GM18907 (cell line): ENCODE data around the gene GNAS-AS1.

Source experiments
- ATAC-seq: cut with Tn5 transposase; IDR thresholded peaks from one replicate; pipeline ENCODE4 v1.9.1; 2021; ENCODE audit warnings: mild to moderate bottlenecking, moderate library complexity; ENCODE audit not compliant: unreplicated experiment

GNAS-AS1 gene

DNA sequence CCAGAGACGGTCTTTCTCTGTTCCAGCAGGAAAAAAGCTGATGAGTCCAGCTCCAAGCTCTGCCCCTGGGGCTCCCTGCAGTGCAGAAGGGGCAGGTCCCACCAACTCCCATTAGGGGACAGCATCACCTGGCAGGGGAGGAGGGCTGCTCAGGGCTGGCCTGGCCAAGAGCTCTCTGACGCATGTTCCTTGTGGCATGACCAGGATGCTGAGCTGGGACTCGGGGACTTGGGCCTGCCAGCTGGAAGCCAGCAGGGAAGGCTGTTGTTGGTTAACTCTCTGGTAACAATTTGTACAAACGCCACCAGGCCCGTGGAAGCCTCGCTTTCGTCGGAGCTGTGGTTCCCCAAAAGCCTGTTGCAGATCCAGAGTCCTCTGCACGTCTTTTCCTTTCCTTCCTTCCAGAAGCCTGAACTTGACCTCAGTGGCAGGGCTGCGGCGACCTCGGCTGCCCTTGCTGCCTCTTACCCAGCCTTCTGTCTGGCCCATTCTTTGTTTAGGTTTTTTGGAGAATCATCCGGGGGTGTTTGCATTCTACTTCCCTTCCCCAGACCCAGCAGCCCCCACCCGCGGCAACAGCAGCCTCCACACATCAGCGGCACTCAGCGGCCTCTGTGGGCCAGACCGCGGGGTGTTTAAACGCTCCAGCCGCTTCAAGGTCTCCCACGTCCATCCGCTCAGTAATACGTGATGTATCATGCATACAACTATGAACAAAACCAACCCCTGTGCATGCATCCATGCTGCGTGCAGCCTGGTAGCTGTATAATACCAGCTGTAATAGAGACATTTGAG lies 63.3 kb downstream of the GNAS-AS1 start:
- no peak for ATAC-seq

DNA sequence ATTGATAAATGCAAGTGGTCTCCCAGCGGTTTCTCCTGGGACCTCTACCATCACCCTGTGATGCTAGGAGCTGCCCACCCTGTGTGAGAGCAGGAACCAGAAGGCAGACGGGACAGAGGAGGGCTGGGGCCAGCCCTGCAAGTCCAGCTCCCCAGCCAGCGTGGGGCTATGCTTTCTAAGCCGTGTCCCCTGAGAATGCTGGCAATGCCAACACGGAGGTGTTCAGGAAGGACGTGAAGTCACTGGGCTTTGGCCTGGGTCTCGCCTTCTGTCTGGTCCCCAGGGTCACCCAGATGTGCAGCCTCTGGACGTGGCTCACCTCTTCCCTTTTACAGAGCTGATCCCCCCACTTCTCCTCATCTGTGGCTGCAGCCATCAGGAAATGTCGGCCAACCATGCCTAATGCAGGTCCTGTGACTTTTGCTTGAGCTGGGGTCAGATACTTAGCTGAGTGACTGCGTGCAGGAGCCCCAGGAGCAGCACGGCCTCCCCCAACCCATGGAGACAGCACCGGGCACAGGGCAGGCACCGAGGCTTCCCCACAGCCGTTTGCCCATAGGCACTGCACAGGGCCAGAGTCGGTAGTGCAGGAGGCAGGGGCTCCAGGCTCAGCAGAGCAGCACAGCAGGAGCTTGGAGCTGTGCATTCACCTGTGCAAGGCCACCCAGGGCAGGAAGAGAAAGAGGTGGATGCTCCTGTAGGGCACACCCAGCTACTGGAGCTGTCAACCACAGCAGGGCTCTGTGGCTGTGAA lies 66.2 kb downstream of the GNAS-AS1 start:
- no peak for ATAC-seq

DNA sequence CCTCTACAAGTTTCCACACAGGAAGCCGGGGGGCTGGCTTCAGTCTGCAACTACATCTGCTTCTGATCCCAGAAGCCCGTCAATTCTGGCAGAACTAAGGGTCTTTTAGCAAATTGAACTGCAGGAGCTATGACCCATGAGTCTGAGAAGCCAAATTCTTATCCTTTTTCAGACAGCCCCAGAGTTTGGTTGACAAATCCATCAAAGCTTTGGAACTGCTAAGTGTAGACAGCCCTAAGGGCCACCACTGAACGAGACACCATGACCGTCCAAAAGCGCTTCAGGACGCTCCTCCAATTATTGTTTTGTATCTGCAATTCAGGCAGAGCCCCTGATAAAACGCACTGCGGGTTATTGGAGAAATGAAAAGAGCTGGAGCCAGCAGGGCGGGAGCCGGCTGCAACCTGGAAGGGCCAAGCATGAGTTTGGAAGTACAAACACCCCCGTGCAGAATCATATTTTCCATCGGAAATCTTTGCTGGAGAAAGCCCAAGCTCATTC lies 67.1 kb downstream of the GNAS-AS1 start:
- no peak for ATAC-seq

DNA sequence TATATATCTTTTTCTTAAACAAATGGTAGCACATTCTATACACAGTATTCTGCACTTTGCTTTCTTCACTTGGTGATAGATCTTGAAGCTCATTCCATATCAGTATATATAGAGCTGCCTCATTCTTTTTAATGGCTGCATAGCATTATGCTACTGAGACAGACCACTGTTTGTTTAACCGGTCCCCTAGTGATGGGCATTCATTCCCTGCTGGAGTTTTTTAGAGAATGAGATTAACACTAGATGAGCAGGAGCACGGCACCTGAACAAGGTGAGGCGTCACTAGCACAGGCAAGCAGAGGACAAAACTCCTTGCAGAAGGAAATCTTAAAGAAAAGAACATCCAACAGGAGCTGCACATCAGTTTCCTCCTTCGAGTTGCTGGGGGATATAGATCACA lies 69.6 kb downstream of the GNAS-AS1 start:
- ATAC-seq, result no peak

DNA sequence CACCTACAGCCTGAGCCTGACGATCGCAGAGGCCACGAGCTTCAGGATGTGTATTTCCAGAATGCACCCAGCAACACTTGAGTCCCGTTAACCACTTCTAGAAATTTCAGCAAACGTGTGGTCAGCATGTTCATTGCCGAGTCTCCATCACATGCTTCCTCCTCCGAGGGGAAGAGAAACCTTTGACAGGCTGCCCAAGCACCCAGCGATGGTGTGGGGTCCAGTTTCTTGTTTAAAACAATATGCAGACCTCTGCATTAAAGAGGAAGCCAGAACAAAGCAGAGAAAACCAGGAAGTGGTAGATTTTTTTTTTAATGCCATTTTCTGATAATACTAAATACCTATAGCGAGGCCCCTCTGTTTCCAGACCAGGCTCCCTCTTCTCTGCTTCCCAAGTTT lies 71.9 kb downstream of the GNAS-AS1 start:
- ATAC-seq, result no peak

DNA sequence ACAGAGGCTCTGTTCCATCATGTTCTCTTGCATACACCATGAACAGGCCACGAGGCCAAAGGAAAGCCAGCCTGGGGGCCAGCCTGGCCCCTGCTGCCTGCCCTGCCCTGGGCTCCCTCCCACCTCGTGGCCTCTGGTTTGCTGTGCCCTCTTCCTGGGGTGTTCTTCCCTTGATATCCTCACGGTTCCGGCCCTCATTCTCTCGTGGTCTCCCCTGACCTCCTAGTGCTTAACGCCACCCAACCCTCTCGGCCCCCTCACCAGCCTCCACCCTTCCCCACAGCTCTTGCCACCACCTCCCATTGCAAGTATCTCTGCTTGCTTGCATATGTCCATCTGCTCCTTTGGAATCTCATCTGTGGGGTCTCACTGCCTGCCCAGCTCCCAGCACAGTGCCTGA lies 73.0 kb downstream of the GNAS-AS1 start:
- no peak for ATAC-seq

DNA sequence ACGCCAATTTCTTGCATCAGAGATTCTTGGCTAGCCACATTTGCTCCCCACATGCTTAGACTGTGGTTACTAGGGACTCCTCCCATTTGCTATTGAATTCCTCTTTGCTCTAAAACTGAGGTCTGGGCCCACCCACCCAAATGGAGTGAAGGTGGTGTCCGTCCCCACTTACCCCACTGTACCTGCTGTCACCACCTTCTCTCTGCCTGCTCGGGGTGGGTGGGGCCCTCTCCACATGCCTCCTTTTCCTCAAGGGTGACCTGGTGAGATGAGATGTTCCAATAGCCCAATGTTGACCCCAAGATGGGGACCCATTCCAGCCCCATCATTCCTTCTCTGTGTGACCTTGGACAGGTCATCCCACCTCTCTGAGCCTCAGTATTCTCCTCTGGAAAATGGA lies 74.6 kb downstream of the GNAS-AS1 start:
- ATAC-seq, result no peak

DNA sequence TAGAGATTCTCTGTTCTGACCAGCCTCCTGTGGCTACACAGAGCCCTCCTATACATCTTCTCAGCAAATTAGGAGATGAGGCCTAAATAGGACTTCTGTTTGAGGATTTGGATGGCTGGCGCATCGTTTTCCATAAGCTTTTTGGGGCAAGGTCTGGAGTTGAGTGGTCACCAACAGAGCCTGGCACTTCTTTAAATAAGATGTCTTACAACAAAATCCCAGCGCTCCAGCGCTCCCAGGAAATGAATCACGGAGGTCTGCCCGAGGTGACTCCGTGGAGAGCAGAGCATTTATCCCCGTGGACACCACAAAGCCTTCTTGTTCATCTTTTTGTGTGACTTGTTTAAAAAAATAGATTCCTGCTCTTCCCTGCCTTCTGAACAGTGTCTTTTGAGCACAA lies 75.3 kb downstream of the GNAS-AS1 start:
- ATAC-seq, result no peak

DNA sequence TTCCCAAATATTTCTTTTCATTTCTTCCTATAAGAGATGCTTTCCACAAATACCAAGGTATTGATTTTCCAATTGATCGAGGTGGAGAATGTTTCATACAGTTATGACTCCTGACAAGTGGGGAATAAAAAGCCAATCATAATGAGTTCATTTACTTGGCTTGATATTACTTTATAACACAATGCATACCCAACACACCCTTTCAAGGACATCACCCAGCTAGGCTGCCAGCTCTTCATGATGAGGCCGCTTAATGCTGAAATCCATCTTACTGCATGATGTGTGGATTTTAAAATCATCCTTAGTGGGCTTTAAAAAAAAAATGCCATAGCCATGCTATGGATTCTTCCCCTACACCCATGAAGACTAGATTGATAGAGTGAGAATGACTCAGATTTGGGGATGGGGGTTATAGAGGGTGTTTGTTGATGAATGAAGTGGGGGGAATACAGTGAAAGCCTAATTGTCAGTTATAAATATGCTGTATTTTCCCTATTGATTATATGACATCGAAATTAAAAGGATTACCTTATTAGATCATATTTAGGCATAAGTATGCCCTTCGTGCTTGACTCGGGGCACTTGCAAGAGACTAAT lies 75.9 kb downstream of the GNAS-AS1 start:
- no peak for ATAC-seq

DNA sequence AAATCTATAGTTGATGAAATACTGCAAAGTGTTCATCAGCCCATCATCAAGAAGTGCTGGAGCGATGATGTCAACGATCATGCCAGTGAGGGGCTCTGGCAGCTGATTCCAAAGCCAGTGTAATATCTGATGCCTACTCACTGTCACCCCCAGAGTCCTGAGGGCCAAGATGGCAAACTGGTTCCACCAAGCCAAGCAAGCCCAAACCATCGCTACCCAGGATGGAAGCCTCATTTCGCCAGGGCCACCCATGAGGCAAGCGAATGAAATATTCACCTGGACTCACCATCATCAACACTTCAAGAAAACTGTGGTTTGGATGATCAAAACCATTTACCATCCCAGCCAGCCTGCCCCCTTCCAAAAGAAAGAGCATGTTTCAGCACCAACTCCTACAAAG lies 76.5 kb downstream of the GNAS-AS1 start:
- no peak for ATAC-seq

DNA sequence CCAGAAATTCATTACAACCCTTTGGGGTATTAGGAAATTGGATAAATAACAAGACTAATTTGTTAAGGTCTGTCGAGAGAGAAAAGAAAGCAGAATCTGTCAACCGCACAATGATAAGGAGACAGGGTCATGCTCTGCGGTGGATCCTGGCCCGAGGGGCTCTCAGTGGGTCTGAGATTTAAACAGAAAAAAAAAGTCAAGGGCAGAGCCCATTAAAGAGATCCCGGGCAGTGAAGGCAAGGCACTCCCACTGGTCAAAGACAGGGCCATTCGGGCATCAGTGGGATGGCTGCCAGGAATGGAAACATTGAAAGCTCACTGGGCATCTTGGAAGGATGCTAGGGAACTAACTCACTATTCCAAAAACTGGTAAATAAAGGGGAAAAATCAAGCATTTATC lies 77.9 kb downstream of the GNAS-AS1 start:
- ATAC-seq, result no peak
